ENCODE results near the gene CCDC30. TPM values are rescaled to one million over a fixed set of nuclear protein-coding genes. Genes with fewer than 3 reads are reported as not detected.
A peak's percentile ranks its signal among the peaks of the same experiment; 100 is the strongest.

Gene CCDC30
- 0.56 TPM in 1 of 2 replicates, not detected in the other for total RNA-seq (2014; rRNA removed; shearing (Covaris generic); ENCODE audit: low replicate concordance)

DNA sequence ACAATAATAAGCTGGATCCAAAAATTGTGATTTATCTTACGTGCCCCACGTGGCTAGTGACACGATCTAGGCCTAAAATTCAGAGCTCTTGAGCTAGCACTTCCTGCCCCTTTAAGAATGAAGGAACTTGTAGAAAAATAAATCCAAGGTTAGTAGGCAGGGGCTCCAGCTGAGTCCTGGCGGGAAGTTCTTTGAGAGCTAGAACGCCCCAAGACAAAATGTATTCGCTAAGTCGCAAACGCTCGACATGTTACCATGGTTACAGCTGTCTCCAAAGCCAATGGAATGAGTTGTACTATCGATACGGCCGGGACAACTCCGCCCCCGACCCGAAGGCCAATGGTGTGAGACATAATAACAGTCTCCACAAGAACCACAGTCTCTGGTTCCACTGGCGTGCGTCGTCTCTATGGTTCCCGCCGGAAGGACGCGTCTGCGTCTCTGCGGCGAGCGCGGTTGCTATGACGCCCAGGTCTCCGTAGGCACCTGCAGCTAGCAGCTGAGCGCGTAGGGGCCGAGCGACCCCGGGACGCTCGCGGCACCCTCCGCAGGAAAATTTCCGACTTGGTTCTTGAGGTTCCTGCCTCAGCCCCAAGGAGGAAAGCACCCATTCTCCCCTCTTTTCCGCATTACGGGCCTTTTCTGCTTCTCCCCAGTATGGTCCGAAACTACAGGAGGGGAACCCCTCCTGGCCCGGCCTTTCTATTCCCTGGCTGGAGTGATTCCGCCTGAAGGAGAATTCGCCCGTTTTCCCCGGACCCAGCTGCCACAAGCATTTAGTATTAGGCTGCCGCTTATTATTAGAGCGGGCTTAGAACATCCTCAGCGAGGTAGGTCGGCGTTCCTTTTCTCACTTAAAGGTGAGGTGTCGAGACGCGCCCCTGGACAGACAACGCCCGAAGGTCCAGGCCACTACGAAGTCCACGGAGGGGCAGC is at the start of gene CCDC30:
Gene CCDC30, plus strand, starts transcription at position 459 of the 936 bp plus-strand sequence. CDS start 17,266 bp downstream, outside the sequence.
- Histone ChIP-seq H3K27me3 (no peaks in the 10 kb centered on the region), H3K9me3 (no peaks in the 10 kb centered on the region)
- peak; percentile 87 for DNase-seq

DNA sequence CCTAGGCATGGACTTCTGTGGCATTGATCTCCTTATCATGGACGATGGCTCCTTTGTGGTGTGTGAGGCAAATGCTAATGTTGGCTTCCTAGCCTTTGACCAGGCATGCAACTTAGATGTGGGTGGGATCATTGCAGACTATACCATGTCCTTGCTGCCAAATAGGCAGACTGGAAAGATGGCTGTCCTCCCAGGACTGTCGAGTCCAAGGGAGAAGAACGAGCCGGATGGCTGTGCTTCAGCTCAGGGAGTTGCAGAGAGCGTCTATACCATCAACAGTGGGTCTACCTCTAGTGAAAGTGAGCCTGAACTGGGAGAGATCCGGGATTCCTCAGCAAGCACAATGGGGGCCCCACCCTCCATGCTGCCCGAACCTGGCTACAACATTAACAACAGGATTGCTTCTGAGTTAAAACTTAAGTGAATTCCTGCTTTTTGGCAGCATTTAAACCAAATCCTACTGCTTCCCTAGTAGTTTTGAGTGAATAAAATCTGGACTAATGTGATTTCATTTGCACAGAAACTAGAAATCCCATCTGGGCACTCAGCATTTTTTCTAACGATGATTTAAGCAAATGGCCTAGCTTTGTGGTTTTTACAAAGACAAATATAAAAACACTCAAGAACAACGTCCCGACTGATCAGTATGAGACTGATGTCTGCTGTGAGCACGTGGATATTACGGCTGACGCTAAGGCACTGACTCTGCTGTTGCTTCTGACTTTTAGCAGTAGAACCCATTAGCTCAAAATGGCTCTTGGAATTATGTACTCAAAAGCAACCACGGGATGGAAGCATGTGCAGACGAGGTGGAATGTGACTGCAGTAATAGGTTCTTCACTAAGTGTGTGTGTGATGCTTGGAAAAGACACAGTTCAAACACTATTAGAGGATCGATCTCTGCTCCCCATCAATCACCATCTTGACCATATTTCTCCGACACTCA is 48.3 kb upstream of the CCDC30 start:
- H3K27me3 ChIP-seq, result no peaks in the 10 kb centered on the region
- H3K36me3 ChIP-seq, result no peaks in the 10 kb centered on the region
- no peak overlapping the region for H3K4me3 ChIP-seq
- no peak for DNase-seq
- H3K9me3 ChIP-seq, result no peaks in the 10 kb centered on the region

More for the DNA sequence above, at the start of gene CCDC30:
- no peaks in the 10 kb centered on the region for H3K36me3 ChIP-seq
- peak within 1 kb of the TSS; percentile 50 for H3K4me3 ChIP-seq

DNA sequence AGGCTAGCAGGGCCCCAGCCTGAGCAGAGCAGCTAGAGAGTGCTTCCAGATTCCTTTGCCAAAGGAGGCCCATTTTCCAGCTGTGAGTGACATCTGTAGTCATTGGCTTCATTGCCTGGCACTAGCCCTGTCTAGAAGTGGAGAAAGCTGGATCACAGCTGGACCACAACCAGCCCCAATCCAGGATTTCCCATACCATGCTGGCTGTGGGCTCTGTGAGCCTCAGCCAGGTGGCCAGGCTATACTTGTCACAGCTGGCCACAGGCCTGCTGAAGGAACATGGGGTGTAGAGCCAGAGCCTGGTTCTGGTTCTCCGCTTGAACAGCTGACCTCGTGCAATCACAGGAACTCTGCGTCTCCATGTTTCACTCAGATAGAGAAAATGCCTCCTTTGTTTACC is 45.9 kb upstream of the CCDC30 start:
- no peaks in the 10 kb centered on the region for H3K9me3 ChIP-seq
- DNase-seq, result no peak
- no peaks in the 10 kb centered on the region for H3K36me3 ChIP-seq
- H3K4me3 ChIP-seq, result no peak overlapping the region
- no peaks in the 10 kb centered on the region for H3K27me3 ChIP-seq

DNA sequence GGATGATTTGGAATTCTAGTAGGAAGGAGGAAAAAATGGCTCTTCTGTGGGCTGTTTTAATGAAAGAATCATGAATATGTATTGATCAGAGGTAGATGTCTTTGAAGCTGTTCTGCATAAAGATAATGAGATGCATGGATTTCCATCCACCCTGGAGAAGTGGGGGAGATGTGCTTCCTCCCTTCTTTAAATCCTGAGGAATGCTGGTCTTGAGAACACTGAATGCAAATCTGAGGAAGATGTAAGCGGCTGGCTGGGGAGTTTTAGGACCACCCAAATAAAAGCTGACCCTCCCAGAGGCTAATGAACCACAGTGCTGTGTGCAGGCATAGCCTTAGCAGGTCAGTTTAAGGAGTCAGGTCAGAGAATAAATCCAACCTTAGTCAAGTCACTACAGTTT is 44.6 kb upstream of the CCDC30 start:
- H3K27me3 ChIP-seq, result no peaks in the 10 kb centered on the region
- no peaks in the 10 kb centered on the region for H3K36me3 ChIP-seq
- no peaks in the 10 kb centered on the region for H3K9me3 ChIP-seq
- no peak overlapping the region for H3K4me3 ChIP-seq
- no peak for DNase-seq

DNA sequence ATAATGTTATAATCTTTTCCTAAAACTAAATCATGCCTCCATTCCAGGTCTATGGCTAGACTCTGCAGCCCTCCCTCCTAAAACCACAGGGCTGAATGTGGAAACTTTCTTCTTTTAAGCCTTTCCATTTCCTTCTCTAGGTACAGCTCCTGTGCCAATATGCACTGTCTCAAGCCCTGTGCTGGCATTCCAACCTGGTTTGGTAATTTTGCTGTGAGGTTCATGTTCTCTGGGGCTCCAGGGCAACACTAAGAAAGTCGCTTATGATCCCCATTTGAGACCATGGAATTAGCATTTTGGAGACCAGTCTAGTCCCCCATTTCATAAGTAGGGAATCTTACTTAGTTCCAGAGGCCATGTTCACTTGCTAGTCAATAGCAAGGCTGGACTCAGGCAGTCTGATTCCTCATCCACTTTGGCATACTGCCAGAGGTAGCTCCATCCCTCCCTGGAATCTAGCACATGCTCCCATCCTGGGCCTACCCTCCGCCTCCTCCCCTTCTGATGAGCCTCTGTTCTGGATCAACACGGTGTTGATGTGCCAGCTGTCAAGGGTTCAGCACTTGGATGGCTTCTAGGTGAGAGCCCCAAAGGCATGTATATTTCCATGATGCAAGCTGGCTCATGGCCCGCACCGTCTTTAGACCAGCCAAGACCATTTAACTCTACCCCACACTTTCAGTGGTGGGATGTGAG is 43.8 kb upstream of the CCDC30 start:
- Histone ChIP-seq H3K4me3 (no peak overlapping the region), H3K36me3 (no peaks in the 10 kb centered on the region), H3K27me3 (no peaks in the 10 kb centered on the region), H3K9me3 (no peaks in the 10 kb centered on the region)
- peak; percentile 30 for DNase-seq

DNA sequence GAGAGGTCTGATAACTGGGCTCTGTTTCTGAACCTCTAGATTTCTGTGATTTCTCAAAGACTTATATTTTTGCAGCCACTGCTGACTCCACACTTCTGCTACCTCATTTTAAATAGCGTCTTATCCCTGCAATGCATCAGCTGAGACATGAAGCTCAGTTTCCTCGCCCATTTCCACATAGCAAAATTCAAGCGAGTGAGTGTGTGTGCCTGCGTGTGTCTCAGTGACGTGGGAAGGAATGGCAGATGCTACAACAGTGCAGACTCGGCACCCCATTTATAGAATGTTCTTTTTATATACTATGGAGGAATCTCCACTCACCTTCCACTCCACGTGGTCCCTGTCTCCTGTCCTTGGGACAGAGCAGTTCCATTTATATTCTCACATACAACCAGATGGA is 43.0 kb upstream of the CCDC30 start:
- no peak overlapping the region for H3K4me3 ChIP-seq
- H3K36me3 ChIP-seq, result no peaks in the 10 kb centered on the region
- H3K9me3 ChIP-seq, result no peaks in the 10 kb centered on the region
- H3K27me3 ChIP-seq, result no peaks in the 10 kb centered on the region
- no peak for DNase-seq

DNA sequence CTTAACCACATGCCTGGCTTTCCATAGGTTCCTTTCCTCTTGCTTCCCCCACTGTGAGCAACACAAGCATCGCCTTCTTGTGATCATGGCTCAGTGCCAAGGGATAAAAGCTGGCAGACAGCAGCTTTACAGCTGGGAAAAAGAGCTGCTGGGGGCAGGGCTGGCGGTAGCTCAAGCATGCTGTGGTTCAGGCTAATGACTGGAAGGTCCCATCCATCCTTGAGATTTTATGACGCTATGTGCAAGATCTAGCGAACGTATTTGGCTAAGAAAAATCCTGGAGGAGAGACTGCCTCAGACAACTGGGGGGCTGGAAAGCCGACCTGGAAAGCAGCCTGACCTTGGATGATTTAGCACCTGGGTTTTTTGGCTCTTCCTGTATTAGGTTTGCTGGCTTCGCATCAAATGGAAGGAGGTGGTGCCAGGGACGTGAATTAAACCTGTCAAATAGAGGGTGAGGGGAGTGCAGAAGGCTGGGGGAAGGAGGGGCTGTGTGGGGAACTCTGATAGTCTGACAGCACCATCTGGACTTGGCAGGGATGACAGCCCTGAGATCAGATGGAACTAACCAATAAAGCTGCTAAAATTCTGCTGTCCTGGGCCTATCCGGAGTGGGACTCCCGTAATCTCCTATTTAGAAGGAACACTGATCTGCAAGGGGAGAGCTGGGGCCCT is 42.0 kb upstream of the CCDC30 start:
- H3K9me3 ChIP-seq, result no peaks in the 10 kb centered on the region
- DNase-seq, result peak; percentile 38
- H3K36me3 ChIP-seq, result no peaks in the 10 kb centered on the region
- H3K27me3 ChIP-seq, result no peaks in the 10 kb centered on the region
- H3K4me3 ChIP-seq, result no peak overlapping the region

DNA sequence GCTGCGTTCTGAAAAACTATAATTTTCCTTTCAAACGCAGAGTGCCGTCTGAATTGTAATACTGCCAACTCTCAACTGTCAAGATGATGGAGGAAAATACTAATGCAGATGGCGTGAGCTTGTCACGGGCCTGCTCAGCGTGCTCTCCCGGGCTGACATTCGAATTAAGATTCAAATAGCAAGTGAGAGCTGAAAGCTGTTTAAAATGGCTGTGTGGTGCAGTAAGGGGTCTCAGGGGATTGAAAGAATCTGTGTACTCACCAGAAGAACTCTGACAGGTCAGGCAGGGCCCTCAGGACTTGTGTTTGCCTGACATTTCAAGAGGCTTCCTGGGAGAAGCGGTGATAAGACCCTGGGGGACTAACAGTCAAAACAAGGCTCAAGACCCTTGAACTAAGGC is 40.3 kb upstream of the CCDC30 start:
- Histone ChIP-seq H3K36me3 (no peaks in the 10 kb centered on the region), H3K4me3 (no peak overlapping the region), H3K27me3 (no peaks in the 10 kb centered on the region), H3K9me3 (no peaks in the 10 kb centered on the region)
- no peak for DNase-seq

DNA sequence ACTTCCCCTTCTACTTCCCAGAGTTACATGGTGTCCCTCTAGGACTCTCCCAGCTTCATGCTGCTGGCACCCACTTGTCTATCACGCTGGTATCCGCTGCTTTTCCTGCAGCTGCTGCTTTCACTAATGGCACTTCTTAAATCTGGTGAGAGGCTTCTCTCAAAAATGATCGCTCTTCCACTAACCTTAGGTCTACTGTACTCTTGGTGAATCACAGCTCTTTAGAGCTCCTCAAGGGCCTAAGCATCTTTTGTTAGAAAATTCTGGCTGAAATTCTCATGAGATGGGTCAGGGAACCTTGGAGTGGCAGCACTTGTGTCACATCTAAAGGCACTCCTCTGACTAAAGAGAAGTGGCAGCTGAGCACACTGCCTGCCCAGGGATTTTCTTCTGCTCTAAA is 39.4 kb upstream of the CCDC30 start:
- no peaks in the 10 kb centered on the region for H3K36me3 ChIP-seq
- DNase-seq, result no peak
- no peaks in the 10 kb centered on the region for H3K27me3 ChIP-seq
- no peaks in the 10 kb centered on the region for H3K9me3 ChIP-seq
- H3K4me3 ChIP-seq, result no peak overlapping the region

DNA sequence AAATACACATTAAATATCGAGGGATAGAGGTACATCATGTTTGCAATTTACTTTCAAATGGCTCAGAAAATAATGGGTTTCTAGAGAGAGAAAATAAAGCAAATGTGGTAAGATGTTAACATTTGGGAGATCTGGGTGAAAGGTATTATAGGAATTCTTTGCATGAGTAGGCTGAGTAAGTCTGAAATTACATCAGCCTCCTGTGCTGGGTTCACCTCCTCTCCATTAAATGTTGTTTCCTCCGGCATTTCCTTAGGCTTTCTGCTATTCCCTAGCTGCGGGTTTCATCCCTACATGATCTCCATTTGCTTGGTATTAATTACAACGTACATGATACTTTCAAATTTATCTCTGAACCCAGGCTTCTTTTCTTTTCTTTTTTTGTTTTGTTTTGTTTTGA is 38.9 kb upstream of the CCDC30 start:
- H3K27me3 ChIP-seq, result no peaks in the 10 kb centered on the region
- DNase-seq, result no peak
- no peaks in the 10 kb centered on the region for H3K9me3 ChIP-seq
- H3K36me3 ChIP-seq, result no peaks in the 10 kb centered on the region
- no peak overlapping the region for H3K4me3 ChIP-seq

DNA sequence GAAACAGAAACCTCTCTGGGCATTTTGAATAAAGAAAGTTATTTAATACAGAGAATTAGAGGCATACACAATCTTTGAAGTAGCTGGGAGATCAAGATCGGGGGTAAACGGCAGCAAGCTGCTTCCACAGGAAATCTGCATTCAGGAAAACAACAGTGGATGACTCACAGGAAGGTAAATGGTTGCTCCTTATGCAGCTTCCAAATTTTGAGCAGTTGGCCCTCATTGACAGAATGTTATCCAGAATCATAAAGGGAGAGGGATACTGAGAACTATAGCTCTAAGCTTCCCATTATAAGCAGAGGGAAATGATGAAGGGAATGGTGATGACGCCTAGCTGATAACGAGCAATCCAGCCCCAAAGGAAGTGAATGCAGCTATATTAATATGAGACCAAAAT is 35.8 kb upstream of the CCDC30 start:
- no peaks in the 10 kb centered on the region for H3K27me3 ChIP-seq
- DNase-seq, result no peak
- H3K36me3 ChIP-seq, result no peaks in the 10 kb centered on the region
- no peaks in the 10 kb centered on the region for H3K9me3 ChIP-seq
- H3K4me3 ChIP-seq, result no peak overlapping the region

DNA sequence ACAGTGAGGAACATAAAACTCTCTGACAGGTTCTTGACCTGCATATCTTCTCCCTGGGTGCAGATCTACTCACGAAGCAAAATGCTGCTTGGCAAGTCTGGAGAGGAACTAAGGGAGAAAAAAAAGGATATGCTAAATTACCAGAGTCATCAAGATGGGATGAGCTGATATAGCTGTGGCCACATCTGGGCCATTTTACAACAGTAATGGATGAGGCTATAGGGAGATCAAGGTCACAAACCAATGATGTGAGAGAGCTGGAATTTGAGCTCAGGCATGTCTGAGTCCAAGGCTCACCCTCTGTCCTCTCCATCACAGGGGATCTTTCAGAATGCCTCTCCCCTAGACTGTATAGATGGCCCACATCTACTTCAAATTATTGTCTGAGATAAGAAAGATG is 33.5 kb upstream of the CCDC30 start:
- no peaks in the 10 kb centered on the region for H3K36me3 ChIP-seq
- H3K27me3 ChIP-seq, result no peaks in the 10 kb centered on the region
- no peak overlapping the region for H3K4me3 ChIP-seq
- no peak for DNase-seq
- H3K9me3 ChIP-seq, result no peaks in the 10 kb centered on the region

DNA sequence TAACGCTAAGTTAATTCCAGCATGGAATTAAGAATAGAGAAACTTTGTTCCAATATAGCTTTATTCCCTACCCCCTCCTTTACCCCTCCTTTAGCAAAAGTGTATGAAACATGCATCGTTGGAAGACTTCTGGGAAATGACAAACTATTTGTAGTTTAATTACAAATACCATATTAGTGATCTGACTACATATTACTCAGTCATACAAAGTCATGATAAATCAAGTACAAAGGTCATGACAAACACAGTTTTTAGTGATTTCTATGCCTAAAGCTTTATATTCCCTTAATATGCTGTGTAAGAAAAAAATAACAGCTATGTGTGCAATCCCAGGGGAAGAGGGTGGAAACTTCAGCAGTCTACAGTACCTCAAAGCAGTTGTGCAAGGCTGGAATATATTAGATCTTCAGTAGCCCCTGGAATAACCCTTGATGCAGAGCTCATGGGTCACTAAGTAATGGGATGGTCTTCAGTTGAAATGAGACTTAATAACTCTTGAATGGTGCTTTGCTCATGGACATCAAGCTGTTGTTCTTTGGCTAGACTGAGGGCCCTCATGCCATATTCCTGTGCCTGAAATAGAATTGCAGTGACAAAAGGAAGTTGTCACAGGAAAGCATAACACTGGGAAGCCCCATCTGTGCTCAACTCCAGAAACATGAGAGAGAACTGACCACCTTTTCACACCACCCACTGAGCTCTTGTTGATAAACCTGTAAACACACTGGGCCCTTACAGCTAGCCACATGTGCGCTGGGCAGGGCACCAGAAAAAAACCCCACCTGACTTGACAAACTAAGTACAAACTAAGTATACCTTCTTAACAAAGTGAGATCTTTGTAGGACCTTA is 32.6 kb upstream of the CCDC30 start:
- no peak for DNase-seq
- Histone ChIP-seq H3K27me3 (no peaks in the 10 kb centered on the region), H3K9me3 (no peaks in the 10 kb centered on the region), H3K36me3 (no peaks in the 10 kb centered on the region), H3K4me3 (no peak overlapping the region)

DNA sequence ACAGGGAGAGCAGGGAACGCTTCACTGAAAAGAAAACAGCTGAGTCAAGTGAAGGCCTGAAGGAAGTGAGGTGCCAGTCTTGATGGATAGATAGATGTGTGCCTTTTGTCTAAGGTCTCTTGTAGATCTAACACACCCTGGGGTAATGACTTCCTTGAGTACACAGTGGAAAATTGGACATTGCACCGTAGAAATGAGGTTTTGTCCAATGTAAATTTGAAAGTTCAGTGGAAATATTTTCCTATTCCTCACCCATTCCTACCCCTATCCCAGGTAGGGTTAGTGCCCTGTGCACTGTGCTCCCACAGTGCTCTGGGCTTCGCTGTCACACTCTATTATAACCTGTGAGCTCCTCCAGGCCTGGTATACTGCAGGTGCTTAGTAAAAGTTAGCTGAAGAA is 31.6 kb upstream of the CCDC30 start:
- H3K4me3 ChIP-seq, result no peak overlapping the region
- H3K27me3 ChIP-seq, result no peaks in the 10 kb centered on the region
- no peaks in the 10 kb centered on the region for H3K9me3 ChIP-seq
- H3K36me3 ChIP-seq, result no peaks in the 10 kb centered on the region
- DNase-seq, result no peak

DNA sequence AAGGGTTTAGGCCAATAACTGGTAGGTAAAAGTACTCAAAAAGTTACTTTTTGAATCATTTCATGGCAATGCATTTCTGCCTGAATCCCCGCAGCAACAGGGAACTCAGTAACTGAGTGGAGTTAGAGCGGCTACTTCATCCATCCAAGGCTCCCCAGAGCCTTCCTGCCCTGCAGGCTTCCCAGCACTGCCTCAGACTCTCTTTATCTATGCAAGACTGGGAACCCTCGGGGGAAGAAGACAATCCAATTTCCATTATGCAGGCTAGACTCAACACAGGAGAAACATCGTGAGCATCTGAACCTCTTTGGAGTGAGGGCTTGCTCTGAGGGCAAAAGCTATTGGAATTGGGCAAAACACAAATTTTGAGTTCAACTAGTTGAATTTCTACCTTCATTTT is 30.4 kb upstream of the CCDC30 start:
- no peaks in the 10 kb centered on the region for H3K9me3 ChIP-seq
- DNase-seq, result no peak
- H3K4me3 ChIP-seq, result no peak overlapping the region
- H3K36me3 ChIP-seq, result no peaks in the 10 kb centered on the region
- no peaks in the 10 kb centered on the region for H3K27me3 ChIP-seq
